HG02884 (cell line): ENCODE measurements around the gene ENTPD8.
"Not testable (repeated sequence)": the region's sequence is repeated elsewhere in the genome, so short reads cannot be mapped to it uniquely, and the experiment has no call there.

Source experiments
- ATAC-seq: cut with Tn5 transposase; IDR thresholded peaks from one replicate; pipeline ENCODE4 v1.9.1; 2021; ENCODE audit warnings: mild to moderate bottlenecking, moderate library complexity; ENCODE audit not compliant: unreplicated experiment

ENTPD8 gene

DNA sequence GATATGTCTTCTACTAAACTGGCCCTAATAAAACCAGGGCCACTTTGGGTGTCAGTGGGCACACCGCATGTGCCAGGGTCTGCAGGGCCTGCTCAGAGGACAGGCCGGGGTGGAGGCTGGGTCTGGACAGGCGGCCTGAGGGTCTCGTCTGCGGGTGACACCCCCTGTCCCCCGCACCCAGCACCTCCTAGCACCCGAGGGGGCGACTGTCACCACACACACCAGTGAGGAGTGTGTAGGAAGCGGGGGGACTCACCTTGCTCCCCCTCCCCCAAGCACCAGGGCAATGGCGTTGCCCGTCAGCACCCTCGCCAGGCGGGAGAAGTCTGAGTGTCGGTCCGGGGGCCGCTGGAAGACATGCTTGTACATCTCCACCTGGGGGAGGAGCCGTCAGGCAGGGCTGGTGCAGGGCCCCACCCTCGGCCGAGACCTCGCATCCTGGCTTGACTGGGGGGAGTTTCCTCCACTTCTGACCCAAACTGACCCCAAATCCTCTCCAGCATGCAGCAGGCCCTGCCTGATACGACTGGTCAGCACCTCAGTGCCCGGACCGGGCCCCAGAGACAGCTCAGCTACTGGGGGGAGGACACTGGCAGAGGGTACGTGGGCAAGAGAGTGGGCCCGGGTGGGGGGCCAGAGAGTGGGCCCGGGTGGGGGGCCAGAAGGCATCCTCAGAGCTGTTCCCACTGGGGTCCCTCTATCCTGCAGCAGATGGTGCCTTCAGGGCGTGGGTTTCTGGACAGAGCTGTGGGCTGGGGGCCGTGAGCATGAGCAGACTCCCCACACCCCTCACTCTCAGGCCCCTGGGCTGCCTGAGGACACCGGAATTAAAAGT, 36.8 kb upstream of the ENTPD8 start:
- ATAC-seq = no peak

DNA sequence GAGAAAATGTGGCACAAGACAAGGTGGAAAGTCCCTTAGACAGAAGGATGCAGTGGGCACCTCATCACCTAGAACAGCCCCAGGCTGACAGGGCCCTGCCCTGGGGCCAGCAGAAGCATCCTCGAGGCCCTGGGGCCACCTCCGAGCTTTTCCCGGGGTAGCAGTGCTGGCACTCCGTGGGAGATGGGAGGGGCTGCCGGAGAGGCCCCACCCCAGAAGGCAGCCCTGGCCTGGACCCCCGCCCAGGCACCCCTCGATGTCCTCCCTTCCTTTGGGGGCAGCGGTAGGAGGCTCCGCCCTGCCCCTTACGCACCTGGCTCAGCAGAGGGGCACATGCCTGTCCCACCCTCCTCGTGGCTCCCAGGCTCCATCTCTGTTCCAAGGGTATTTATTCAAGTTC, 35.7 kb upstream of the ENTPD8 start:
- ATAC-seq = no peak

DNA sequence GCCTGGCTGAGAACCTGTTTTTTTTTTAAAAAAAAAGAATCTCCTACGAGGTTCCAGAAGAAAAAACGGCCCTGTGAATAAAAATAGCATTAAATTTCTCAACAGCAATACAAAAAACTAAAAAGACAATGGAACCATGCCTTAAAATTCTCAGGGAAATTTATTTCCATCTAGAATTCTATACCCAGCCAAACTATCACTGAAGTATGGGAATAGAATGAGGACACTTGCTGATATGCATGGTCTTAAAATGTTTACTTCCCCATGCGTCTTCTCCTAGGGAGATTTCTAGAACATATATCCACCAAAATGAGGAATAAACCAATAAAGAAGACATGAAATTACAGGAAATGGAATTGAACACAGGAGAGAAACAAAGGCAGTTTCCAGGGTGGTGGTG, 34.5 kb upstream of the ENTPD8 start:
- no peak for ATAC-seq

DNA sequence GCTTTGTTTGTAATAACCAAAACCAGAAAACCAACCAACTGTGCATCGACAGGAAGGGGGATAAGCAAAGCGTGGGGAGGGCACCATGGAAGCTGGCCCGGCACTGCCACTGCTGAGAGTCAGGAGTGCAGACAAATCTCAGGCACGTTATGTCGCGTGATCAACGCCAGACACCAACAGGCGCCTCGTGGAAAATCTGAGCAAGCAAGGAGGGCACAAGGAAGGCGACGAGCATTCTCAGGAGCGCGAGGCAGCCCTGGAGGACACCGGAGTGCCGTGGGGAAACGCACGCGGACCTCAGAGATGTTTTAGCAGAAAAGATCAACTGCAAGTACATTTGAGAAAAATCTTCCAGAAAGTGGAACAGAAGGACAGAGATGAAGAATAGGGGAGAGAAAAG, 33.1 kb upstream of the ENTPD8 start:
- no peak for ATAC-seq

DNA sequence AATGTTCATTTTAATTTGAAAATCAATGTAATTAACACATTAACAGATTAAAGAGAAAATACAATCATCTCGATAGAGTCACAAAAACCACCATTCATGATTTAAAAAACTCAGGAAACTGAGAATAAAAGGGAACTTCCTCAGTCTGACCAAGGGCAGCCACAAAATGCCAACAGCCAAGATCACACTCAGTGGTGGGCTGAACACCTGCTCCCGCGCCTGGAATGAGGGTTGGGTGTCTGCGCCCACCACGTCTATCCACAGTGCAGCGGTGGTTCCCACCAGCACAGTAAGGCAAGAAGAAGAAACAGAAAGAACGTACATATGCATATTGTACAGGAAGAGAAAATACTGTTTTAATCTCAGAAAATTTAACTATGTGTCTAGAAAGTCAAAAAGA, 29.6 kb upstream of the ENTPD8 start:
- no peak for ATAC-seq

DNA sequence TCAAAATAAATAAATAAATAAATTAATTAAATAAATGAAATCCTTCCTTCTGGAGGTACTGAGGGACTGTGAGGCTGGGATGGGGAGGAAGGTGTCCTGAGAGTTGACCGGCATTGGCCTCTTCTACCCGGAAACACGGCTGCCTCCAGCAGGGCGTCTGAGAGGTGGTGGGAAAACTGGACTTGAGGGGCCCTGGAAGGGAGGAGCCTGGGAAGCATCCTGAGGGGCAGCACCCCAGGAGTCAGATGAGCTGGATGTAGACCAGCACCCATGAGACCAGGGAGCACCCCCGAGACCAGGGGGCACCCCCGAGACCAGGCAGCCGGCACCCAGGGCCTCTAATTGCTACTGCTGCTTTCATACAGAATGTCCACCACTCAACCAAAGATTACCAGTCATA, 26.7 kb upstream of the ENTPD8 start:
- no peak for ATAC-seq

DNA sequence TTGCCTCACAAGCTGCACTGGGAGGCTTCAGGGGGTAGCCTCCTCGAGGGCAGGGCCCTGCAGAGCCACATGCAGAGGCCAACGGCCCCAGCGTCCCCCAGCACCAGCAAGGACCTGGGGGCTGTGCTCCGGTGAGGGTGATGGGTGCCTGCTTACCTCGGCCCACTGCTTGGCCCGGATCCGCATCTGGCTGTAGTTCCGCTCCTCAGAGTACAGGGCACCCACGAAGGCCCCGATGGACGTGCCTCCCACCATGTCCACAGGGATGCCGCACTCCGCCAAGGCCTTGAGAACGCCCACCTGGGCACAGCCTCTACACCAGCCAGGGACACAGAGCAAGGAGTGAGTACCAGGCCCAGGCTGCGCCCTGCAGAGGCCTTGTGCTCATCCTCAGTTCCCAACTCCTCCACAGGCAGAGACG, 26.0 kb upstream of the ENTPD8 start:
- ATAC-seq = no peak

DNA sequence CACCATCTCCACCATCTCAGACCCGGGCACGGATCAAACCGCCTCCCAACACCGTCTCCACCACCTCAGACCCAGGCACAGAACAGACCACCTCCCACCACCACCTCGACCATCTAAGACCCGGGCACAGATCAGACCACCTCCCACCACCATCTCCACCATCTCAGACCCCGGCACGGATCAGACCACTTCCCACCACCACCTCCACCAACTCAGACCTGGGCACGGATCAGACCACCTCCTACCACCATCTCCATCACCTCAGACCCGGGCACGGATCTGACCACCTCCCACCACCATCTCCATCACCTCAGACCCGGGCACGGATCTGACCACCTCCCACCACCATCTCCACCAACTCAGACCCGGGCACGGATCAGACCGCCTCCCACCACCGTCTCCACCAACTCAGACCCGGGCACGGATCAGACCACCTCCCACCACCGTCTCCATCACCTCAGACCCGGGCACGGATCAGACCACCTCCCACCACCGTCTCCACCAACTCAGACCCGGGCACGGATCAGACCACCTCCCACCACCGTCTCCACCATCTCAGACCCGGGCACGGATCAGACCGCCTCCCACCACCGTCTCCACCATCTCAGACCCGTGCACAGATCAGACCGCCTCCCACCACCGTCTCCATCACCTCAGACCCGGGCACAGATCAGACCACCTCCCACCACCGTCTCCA, 25.4 kb upstream of the ENTPD8 start:
- not testable (repeated sequence) for ATAC-seq

DNA sequence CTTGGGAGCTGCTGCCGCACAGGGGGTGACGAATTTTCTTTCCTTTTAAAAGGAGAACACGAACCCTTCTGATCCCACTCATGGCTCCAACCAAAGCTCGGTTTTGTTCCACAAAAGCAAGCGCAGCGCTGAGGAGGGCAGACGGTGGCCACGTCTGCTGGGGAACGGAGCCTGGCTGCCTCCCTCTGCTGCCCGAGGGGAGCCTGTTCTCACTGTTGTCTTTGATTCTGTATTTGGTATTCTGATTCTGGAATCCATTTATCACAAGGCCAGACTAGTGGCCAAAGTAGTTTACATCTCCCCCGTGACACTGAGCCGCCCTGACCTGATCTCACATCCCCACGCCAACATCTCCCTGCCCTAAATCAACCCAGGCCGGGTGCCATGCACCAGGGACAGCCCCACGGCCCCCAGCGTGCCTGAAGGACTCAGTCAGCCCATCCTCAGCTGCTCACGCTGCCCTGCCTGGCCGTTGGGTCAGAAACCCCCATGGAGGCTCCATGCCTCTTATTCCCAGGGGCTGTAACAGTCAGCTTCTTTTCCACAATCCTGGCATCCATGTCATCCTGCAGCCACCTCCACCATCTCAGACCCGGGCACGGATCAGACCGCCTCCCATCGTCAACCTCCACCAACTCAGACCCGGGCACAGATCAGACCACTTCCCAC, 24.7 kb upstream of the ENTPD8 start:
- no peak for ATAC-seq

DNA sequence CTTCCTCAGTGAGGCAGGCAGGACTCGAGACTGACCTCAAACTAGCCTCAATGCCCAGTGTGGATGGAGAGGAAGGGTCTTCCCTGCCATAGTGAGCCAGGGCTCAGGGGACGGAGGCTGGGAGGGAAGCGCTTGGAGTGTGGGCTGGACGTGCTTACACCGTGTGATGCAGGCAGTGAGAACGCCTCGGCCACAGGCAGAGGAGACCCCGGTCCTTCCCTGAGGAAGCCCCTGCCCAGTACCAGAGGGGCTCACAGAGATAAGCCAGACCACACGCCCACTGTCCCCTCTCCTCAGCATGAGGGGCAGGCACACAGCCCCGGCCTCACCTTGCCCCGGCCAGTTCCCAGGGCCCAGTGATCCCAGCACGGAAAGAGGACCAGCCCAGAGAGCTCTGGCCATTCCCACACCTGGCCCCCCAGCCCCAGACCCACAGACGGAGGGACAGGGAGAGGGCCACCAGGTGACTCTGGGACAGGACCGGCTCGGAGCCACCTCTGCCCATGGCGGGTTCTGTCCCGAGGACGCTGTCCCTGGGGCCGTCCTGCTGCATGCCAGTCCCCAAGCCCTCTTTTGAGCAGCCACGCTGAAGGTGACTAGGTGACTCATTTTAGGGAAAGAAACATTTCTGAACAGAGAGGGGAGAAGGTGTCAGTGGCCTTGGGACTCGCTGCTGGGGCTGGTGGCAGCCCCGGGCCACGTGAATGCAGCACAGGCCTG, 24.0 kb upstream of the ENTPD8 start:
- no peak for ATAC-seq

DNA sequence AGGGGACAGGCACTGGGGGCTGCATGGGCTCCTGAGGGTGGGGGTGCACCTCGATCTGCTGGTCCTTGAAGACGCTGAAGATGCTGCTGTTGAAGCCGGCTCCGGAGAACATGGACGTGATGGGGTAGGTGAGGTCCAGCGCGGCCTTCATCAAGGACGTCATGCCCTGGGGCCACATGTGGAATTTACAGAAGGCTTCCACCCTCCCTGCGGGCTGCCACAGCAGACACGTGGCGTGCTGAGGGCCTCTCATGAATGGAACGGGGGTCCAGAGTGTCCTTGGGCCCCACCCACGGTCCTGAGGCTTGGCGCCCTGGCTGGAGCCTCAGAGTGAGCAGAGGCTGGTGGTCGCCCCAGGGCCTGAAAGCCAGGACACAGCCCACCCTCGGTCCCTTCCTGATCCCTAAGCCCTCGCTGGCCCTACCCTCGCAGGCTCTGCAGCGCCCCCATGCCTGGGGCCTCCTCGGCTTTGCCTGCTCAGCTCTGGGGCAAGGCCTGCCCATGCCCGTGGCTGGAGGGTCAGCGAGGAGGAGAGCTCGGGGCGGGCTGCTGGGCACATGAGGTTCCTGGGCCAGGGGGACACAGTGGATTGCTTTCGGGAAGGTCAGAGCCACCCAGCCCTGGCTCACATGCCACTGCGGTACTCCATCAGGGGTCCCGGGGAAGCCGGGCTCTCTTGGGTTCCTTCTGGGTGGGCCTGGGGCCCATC, 23.3 kb upstream of the ENTPD8 start:
- ATAC-seq = no peak

DNA sequence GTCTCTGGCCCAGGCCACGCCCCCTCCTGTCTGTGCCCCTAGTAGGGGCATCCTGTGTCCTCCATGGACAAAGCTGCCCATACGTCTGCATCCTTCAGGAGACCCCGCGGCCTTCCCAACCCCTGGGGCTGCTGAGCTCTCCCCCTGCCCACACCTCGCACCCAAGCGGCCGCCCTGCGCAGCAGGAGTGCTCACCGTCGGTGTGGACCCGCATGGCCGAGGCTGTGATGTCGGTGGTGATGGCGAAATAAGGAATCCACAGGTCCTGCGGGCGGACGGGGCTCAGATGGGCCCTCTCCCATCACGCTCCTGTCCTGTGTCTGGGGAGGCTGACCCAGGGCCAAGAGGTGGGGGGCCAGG, 22.8 kb upstream of the ENTPD8 start:
- ATAC-seq = no peak

DNA sequence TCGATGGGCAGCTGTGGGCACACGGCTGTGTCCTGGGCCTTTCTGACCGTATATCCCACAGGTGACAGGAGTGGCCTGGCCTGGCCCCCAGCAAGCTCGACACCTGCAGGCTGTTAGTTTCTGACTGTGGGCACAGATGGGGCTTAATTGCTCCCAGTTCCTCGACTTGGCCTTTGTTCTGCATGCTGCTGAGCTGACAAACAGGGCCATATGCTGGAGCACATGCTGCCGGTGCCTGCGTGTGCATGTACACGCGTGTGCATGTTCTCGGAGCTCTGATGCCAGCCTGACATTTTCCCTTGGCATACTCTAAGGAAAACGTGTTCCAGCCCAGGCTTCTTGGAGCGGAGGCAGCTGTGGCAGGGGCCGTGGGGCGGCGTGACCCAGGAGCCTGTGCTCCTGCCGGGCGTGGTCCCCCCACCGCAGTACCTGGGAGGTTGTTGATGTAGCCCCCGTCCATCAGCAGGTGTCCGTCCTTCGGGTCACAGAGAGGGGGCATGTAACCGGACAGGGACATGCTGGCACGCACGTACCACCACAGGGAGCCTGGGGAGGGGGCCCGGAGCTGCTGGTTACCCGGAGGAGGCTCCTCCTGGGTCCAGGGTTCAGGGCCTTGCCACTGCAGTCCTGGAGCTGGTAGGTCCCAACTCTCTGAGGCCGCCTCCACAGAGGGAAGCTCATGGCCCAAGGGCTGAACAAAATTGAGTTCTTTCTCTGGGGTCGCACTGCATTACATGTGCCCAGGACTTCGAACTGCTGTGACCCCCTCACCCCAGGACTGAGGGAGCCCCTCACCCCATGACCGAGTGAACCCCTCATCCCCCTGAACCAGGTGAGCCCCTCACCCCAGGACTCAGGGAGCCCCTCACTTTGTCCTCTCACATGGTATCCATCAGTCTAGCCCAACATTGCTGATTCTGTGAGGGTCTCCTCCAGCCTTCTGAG, 22.1 kb upstream of the ENTPD8 start:
- ATAC-seq = no peak

DNA sequence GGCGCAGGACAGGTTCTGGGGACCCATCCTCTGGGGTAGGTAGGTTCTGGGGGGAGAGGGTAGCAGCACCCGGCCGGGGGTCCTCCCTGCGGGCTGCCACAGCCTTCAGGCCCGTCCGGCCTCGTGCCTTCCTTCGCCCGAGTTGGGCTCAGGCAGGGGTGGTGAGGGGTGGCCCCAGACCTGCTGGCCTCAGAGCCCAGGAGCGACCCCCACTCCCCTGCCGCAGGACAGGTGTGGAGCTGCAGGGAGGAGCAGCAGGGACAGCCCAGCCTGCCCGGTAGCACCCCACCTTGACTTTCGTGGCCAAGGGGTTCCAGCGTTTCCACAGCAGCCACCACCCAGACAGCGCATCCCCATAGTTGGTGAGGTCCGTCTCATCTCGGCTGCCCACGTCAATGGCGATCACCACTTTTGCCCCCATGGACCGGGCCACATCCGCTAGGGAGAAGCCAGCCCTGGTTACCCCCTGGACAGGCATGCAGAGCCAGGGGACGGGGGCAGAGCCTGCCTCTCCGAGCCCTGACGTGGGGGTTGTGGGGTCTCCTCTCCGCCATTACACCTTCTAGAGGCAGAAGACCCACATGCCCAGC, 21.3 kb upstream of the ENTPD8 start:
- no peak for ATAC-seq

DNA sequence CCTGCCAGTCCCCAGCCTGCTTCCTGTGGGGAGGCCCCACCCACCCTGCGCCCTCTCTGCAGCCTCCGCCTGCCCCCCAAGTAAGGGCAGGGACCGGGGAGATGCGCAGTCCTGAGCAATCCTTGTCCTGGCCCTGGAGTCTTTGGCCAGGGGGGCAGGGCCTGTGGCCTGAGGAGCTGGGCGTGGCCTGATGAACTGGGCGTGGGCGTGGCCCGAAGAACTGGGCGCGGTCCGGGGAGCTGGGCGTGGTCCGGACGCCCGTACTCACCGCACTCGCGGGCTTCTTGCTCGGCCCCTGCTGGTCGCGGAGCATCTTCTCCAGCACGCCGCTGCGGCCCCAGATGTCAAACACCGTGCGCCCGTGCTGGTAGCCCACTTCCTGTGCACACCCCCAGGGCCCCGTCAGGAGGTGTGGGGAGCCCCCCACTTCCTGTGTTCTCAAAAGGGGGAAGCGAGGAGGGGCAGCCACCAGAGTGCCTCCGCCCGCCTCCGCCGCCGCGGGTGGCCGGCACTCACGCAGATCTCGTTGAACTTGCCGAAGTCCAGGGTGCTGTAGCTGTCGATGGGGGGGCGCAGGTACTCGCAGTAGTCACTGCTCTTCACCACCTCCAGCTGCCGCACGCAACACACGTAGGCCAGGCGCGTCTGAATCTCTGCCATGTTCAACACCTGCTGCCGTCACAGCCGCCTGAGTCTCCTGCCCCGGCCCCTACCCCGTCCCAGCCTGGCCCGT, 20.7 kb upstream of the ENTPD8 start:
- ATAC-seq = no peak

DNA sequence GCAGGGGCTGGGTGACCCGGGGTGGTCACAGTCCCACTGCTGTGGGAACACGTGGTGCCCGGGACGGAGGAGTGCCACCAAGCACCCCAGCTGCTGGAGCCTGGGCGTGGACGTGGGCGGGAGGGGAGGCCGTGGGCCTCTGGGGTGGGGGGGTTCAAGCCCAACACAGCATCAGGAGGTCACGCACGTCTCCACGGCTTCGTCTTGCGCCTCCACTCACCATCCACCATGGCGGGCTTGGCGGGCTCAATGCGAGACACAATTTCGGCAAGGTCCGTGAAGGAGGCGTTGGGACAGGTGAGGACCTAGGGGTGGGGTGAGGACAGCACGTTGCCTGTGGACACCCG, 20.1 kb upstream of the ENTPD8 start:
- ATAC-seq = no peak

DNA sequence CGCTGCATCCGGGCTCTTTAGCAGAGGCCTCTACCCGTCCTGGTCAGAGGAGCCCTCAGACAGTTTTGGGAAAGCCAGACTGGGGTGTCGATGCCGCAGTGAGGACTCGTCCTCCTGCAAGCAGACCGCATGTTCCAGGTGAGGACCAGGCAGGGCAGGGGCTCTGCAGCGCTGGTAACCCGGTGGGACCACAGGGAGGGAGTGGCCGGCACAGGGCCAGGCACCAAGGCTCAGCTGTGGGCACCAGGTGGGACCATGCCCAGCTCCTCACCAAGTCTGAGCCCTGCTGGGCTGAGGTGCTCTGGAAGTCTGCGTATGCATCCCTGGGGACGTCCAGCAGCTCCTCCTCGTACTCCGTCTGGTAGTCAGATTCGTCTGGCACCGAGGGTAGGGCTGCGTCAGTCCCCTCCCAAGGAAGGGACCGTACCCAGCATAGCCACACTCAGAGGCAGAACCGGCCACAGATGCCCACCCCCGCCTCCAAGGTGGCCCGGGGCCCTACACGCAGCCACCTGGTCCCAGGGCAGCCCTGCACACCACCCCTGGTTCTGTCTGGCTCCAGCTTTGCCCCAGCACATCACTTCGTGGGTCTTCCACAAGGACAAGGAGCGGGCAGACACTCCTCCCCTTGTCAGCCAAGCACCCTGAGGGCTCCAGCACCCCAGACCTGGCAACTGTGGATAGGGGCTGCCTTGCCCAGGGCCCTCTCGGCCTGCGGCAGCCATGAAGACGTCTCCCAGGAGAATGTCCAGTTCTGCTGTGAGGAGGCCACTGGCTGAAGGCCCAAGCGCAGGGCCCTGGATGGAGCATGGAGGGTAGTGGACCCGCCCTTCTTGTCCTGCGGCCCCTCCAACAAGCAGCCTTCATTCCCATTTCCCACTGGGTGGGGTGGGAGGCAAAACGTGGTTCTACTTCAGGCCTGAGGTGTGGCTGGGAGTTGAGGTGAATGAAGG, 19.5 kb upstream of the ENTPD8 start:
- ATAC-seq = no peak
